GM19395 (cell line): Measurements from ENCODE around the gene PRRT2.

Experiments
- ATAC-seq: cut with Tn5 transposase; IDR thresholded peaks from one replicate; pipeline ENCODE4 v1.9.1; 2021; ENCODE audit warnings: mild to moderate bottlenecking, moderate library complexity; ENCODE audit not compliant: unreplicated experiment

Gene PRRT2

DNA sequence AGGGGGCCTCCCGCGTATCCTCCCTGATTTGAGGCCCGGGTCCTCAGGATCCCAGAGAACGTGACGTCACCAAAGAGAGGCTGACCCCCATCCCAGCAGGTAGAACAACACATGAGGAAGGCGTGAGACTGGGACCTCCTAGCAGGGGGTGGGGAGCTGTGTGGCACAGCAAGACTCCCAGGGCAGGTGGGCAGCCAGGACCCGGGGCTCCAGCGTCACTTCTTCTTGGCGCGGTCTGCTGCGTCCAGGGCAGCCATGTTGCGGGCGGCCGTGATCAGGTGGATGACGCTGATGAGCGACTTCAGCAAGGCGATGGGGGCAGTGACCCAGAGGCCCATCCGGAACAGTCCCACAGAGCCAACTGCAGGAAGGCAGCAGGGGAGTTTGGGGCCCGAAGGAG lies 47.0 kb downstream of the PRRT2 start:
- ATAC-seq: no peak

DNA sequence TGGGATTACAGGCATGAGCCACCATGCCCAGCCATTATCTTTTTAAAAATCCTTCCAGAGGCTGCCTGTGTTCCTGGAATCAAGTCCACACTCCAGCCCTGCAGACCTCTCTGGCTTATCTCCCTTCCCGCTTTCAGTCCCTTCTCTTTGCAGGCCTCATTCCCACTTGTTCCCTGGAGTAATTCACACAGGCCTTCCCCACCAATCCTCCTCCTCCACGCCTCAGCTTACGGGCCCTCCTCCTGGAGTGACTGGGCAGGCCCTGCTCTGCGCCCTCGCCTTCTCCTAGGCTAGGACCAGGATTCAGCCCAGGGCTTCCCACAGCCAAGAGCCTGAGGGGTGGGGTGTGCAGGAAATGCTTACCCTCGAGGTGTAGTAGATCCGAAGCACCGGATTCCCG lies 48.2 kb downstream of the PRRT2 start:
- no peak for ATAC-seq

DNA sequence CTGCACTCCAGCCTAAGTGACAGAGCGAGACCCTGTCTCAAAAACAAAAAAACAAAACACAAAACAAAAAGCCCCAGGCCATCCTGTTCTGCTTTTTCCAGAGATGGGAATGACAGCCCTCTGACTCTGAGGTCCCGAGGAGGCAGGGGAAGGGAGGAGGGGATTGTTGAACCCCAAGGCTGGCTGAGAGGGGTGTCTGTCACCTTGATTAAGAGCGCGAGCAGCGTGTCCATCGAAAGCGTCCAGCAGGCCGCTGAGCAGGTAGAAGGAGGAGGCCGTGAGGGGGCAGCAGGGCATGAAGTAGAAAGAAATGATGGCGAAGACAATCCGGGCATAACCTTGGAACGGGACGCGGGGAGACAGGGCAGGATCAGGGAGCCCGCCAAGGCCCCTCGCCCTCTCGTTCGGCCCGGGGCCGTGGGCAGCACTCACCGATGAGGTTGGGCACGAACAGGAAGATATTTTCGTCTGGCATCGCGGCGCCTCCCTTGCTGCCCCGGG lies 50.4 kb downstream of the PRRT2 start:
- ATAC-seq: peak; percentile 6

DNA sequence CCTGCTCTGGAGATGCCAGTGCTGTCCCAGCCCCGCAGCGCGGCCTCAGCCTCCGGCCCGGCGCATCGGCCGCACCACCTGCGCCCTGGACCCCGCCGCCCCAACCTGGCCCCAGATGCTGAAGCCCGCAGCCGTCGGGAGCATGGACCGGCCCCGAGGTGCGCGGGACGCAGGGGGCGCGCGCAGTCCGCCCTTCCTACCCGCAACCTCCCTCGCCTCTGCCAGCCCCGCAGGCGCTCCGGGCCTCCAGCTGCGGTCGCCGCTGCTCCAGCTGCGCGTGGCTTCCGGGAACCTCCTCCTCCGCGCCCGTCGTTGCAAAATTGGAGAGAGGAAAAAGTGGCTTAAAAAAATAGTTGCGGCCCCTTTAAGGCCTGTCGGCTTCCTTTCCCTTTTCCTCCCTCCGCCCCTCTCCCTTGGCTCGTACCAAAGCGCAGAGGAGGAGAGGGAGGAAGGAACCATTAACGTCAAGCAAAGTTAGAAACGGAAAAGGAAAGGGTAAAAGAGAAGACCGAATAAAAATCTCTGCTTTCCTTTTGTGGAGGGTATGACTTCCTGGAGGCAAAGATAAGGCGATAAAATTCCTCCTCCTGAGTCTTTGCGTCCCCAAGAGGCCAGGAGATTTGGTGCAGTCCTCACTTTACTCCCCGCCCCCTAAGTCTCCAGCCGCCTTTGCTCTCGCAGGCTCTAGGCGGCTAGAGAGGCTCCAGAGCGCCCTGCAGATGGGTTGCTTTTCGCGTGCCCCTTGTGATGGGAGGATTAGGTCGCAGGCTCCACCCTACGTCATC lies 51.1 kb downstream of the PRRT2 start, which contains the start of gene CDIPT:
Gene CDIPT (minus strand): TSS at position 343 of the 785 bp plus-strand sequence. CDS start 369 bp downstream, outside the sequence.
- peak; percentile 95 for ATAC-seq

DNA sequence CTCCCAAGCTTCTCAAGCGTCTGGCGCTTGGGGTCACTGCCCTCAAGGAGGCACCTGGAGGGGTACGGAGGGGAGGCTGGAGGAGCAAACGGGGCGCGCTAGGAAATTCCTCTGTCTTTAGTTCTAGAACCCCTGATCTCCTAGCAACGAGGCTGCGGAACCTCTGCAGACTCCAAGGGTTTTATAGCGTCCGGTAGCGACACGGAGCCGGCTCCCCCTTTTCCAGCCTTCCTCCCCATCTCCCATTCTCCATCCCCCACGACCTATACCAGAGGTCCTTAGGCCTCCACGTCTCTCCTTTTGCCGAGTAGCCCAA lies 51.6 kb downstream of the PRRT2 start:
- ATAC-seq: no peak

DNA sequence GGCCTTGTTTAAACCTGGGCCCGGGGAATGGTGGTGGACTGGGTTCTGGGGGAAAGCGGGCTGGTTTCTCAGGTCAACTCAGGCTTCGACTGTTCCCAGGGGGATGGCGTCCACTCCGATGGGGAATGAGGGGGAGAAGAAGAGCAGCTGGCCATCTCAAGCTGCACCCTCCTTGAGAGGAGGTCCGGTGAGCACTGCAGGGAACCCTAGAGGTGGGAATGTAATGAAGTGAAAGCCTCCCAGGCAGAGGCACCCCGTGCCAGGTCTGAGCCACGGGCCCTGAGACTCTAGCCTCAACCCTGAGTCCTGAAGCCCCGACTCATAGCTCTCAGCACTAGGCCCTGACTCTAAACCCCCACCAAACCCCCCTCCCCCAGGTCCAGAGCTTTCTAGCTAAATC lies 52.2 kb downstream of the PRRT2 start:
- ATAC-seq: no peak
